Renal pelvis (tissue), 4 donors: ENCODE data around the gene SLC25A23. TPM values are rescaled to one million over a fixed set of nuclear protein-coding genes. Genes with fewer than 3 reads are reported as not detected.
"Not testable (repeated sequence)": the region's sequence is repeated elsewhere in the genome, so short reads cannot be mapped to it uniquely, and the experiment has no call there.

Experiments used
- DNase-seq: peaks from one replicate; pipeline ENCODE4 v3.0.0-alpha.2; 2013
- polyA plus RNA-seq, 3 donors: library from polyadenylated mRNA; unstranded; fragments of 120-200 nt; gene quantifications; one replicate each; pipeline ENCODE4 v1.2.1, GENCODE V29; 2013; ENCODE audit not compliant: insufficient read length in 3 of 3

Gene SLC25A23
- polyA plus RNA-seq, 3 donors, result 77.7 to 84.1 (median 80.4) TPM

DNA sequence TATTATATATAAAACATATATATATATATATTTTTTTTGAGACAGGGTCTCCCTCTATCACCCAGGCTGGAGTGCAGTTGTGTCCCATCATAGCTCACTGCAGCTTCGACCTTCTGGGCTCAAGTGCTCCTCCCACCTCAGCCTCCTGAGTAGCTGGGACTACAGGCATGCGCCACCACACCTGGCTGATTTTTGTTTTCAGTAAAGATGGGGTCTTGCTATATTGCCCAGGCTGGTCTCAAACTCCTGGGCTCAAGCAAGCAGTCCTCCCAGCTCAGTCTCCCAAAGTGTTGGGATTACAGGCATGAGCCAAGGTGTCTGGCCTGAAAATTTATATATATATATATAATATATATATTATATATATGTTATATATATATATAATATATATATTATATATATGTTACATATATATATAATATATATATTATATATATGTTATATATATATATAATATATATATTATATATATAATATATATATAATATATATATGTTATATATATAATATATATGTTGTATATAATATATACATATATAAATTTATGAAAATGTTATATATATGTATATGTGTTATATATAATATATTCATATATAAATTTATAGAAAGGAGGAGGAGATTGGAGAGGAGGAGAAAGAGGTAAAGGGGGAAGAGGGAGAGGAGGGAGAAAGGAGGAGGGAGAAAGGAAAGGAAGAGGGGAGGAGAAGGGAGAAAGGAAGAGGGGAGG, 30.7 kb downstream of the SLC25A23 start:
- not testable (repeated sequence) for DNase-seq

DNA sequence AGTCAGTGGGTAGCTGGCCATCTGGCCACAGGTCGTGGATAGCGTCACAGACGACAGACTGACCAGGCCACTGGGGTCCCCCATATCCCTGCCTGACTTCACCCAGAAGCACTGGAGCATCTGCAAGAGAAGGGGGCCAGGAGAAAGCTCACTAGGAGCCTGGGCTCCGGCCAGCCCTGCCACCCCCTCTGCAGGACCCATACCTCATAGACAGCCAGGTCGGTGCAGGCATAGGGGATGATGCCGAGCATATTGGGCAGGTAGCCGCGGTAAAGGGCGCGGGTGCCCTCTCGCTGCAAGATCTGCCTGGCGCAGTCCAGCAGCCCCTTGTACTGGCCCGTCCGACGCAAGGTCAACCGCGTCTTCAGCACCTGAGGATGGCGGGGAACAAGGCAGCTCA, 32.5 kb downstream of the SLC25A23 start:
- no peak for DNase-seq

DNA sequence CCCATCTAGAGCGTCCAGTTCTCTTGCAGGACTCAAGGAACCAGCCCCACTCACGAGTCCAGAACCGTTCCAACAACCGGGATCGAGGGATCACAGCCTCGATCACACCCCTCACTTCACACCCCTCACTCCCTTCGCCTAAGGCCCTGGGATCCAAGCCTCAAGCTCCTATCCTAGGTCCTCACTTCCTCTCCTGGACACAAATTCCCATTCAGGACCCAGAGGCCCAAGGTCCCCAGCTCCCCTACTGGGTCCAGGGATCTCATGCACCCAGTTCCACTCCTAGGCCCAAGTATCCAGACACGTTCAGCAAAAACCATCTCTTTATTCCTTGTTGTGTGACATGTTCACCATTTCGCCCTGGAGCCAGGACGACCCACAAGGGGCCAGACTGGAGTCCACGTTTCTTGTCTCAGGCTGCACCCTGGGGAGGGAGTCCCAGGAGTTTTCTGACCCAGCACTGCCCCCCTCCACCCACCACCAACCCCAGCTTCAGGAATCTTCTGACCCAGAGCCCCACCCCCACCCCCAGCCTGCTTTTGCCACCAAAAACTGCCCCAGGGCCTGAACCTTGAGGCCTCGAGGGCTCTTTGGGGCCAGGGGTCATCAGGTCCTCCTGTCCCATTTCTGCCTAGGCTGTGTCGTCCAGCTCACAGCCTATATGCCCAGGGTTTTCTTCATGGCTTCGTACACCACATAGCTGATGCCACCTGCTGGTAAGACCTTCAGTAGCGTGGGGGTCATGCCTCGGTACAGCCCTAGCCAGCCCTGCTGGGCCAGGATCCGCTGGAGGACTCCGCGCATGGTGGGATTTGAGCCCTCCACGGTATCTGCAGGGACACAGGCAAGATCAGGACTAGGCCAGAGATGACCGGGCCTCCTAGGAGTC, 33.6 kb downstream of the SLC25A23 start:
- no peak for DNase-seq

DNA sequence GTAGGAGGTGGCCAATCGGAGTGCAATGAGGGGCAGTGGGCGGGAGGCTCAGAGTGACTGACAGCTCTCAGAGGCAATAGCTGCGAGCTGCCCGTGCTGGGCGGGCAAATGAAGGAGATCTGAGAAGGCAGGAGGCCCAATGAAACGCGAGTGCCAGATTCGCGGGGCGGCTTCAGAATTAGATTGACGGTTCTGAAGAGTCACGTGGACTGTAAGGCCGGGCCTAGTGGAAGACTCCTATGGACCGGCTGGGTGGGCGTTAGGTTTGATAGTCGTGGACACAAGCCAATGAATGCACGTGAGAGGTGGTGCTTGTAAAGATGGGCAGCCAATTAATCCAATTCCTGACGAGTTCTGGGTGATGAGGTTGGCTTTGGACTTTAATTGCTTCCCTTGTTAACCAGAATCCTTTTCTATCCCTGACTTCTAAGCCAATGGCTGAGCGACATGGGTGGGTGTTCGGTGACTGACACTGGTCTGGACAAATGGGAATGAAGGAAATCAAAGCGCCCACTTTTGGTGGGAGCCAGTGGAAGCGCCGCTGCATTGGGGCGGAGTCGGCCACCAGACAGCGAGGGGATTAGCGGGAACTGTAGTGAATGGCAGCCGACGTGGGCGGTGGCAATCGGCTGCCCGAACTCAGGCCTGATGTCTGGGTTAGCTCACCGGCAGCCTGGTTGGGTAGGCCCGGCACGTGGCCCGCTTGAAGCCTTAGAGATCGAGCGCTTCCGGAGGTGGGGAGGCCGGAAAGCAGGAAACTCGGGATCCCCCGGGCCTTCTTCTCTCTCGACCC, 34.5 kb downstream of the SLC25A23 start:
- peak; percentile 100 for DNase-seq

DNA sequence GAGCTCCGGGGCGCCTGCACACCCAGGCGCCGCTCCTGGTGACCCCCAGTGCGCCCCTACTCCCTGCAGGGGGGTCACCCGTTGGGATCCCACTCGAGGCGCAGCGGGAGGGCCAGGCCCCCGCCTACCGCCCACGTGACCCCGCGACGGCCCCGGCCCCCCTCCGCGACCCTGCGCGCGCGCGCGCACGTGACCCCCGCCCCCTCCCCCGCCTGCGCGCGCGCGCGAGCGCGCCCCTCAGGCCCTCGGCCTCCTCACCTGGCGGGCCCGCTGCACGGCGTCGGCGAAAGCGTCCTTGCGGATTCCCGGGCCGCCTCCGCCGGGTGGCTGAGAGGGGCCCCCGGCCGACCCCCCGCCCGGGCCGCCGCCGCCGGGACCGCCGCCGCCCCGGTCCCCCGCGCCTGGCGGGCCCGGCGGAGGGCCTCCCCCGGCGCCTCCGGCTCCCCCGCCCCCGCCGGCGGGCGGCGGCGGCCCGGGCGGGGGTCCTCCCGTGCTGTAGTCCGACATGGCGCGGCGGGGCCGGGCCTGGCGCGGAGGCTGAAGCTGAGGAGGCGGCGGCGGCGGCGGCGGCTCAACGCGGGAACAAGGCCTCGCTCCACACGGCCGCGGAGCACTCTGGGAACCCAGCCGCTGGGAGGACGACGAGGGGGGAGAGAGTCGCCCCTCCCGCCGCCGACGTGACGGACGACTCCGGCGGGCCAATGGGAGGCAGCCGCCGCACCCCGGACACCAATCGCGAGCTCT, 35.2 kb downstream of the SLC25A23 start, which contains the start of gene KHSRP:
KHSRP (minus strand) TSS at position 617 of the 744 bp plus-strand sequence; CDS start at position 507, 110 bp downstream.
- DNase-seq, result no peak

DNA sequence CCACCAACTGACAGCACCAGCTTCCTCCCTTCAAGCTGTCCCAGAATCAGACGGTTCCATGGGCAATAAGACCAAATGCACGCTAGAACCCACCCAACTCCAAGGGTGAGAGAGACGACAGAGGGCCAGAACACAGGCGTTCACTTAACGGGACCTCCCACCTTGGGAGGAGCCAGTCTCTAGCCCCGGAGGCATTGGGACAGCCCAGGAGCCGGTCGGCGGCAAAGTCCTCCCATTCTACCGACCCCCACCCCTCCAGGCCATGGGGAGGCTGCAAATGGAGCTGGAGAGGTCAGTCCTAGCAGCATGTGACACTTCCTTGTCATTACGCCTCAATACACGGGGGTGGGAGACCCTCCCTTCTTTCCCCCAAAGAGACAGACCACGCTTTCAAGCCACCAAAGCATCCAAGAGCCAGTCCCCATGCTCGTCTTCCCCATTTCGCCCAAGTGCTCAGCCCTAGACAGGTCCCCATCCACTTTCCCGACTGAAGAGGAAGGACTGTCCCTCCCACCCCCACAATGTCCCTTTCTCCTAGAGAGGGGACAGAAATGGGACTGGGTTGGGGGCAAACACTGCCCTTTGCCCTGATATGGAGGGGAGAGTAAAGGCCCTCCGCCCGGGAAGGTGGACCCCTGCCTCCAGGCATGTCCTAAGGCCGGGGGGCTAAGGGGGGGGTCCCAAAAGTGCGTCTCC, 35.9 kb downstream of the SLC25A23 start:
- no peak for DNase-seq

DNA sequence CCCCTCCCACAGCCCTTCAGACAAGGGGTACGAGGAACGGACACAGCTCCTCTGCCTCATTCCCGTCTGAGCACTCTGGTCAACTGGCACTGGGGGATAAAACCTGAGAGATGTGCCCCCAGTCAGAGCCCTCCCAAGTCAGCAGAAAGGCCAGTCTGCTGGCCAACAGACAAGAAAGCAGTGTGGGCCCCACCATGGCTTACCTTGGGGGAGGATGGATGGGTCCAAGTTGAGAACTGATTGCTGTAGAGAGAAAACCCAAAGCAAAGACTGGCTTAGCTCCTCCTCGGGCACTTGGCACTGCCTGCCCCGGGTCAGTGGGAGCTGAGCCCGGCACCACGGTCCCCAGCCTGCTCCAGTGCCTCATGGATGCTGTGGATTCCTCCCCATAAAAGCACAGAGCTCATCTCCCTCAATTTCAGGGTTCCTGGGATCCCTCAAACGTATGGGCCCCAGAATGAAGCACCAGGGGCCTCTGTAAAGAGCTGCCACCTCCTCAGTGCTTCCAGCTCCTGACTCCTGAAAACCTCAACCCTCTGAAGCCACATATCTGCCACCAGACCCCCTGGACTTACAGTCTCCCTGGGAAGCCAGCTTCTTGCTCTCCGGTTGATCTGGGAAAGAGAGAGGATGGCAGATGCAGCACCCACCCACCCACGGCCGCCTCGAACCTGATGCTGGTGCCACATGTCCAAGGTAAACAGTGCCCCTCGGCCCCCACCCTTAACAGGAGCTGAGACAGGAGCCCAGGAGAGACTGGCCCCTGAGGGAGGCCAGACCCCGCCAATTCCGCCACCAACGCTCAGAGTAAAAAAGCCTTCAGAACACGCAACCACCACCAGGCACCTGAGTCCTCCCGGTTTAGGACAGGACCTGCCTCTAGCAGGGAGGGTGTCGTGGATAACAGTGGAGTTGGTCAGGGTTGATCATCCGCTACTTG, 38.2 kb downstream of the SLC25A23 start:
- DNase-seq, result no peak

DNA sequence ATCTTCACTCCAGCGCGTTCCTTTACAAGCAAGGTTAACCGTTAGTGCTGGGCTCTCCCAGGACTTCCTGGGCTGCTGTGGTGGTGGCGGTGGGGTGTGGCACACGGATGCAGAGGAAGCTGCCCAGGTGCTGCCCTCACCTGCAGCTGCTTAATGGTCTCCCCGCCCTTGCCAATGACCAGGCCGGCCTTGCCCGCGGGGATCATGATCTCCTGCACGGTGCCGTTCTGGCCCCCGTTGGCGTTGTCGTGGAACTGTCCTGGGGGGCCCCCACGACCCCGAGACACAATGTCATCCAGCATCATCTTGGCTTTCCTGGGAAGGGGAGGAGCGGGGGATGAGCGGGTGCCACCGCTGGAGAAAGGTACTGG, 41.0 kb downstream of the SLC25A23 start:
- DNase-seq, result no peak

DNA sequence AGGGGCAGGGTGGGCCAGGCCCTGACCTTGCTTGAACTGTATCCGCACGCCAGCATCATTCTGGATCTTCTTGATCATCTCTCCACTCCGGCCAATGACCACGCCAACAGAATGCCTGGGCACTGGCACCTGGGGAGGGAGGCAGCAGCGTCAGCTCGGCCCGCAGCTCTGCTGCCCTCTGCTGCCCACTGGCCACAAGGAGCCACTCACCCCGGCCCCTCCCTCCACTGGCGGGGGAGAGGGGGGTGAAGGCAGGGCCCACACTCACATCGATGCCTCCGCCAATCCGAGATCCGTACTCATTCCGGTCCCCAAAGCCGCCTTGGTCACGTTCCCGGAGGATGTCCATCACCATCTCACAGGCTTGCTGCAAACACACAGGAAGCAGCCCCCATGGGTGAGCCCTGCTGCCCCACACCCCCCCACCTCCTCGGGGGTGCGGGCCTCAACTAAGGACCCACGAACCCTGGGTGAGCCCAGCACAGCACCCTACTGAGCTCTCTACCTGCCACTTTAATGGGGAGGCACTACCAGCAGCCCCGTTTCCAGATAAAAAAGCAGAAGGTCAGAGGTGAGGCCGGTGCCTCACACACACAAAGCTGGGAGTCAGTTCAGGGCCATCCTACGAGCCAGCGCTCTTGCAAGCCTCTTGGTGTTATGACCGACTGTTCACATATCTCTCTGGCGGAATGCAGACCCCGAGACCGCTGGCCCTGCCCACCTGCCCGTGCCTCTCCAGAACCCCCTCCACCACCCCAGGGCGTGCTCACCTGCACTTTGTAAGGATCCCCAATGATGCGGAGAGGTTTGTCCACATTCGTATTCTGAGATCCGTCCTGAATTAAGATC, 41.7 kb downstream of the SLC25A23 start:
- no peak for DNase-seq

DNA sequence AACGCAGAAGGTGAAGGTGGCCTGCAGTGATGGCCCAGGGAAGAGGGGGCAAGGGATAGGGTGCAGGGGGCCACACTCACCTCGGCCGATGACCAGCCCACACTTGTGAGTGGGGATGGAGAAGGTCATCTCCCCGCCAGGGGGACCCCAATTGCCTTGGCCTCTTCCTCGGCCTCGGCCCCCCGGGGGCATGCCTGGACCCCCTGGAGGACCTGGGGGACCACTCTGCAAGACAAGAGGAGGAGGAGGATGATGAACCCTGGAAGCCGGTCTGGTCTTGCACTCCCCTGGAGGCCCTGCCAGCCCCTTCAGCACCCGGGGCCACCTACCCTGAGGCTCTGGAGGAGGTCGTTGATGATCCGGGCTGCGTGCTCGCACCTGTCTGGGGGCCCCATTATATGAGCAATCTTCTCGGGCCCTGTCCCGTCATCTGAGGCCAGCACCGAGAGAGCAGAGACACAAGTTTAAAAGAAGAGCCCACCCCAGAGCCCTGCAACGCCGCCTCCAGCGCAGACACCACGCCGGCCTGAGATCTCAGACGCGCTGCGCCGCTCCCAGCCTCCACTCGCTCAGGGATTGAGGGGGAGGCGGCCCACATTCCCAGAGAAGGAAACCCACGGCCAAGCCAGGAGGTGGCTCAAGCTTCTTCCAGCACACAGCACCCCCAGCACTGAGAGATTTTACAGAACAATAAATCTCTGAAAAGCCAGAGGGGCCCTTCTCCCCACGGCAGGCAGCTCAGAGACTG, 42.8 kb downstream of the SLC25A23 start:
- DNase-seq, result no peak

DNA sequence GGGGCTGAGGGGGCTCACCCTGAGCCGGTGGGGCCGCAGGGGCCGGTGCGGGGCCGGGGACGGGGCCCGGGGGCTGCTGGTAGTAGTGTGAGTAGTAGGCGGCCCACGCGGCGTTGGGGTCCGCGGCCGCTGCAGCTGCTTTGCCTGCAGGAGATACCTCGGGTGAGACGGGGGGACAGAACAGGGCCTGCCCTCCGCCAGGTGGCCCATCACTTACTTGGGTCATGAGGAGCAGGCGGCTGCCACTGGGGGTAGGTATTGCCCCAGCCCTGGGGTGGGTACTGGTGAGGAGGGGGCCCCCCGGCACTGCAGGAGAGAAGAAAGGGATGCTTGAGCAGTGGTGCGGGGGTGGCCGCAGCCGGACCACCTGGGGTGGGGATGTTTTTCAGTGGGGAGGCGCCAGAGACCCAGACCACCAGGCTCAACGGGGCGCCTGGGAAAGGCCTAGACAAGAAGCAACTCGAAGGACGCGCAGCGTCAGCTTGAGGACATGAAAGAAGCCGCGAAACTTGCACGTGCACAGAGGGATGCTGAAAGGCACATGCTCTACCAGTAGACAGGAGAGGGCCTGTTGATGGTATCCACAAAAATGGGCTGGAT, 43.9 kb downstream of the SLC25A23 start:
- DNase-seq, result no peak

DNA sequence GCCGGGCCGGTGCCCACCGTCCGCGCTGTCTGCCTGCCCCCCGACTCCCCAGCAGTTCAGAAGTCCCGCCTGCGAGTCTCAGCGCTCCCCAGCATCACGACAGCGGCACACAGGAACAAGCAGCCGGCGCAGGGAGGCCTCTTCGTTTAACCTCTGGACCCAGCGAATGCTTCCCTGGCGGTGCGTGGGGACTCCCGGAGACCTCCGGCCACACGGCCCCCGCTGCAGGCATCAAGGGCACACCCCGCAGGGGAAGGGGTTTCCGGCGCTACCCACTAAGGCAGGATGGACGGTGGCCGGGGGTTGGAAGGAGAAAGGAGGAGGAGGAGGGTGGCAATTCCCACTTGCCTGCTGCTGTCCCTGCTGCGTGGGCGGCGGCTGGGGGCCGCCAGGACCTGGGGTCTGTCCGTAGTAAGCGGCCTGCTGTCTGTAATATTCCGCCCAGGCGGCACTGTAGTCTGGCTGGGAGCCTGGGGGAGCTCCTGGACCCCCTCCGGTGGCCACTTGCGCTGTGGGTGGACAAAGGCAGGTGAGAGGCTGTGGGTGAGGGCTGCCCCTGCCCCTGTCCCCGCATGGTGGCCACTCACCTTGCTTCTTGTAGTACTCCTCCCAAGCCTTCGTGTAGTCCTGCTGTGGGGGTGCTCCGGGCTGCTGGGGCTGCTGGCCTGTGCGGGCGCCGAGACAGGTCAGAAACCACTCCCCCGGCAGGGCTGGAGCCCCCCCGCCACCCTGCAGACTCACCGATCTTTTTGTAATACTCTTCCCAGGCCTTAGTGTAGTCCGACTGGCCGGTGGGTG, 44.6 kb downstream of the SLC25A23 start:
- no peak for DNase-seq

DNA sequence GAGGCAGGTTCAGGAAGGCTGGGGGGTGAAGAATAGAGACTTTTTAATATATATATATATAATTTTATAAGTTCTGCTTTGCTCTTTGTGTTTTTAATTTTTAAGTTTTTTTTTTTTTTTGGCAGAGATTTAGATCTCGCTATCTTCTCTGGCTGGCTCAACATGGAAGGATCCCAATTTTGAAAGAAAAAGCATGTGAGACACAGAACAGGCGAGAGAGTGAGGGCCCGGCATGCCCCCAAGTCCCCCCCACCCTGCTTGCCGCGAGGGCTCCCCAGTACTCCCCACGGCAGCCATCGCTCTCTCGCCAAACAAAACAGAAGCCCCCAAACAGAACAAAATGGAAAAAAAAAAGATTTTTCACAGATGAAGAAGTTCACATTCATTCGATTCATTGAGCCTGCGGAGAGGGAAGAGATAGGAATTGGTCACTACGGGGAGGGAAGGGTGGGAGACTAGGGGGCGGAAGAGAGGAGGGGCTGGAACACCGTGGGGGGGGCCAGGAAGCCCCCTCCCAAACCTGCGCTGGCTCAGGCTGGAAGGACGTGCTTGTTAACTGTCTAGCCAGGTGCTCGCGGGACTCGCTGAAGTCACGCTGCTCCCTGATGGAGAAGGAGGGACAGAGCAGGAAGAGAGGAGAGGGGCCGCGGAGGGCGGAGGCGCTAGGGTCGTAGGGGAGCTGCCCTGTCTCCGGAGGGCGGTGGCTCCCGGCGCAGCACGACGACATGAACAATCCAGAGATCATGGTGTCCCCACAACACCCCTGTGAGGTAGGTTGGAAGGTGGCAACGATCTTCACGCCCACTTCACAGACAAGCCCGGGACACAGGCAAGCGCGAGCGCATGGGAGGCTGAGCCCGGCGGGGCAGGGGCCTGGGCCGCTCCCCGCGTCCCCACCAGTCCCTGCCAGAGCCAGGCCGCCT, 45.6 kb downstream of the SLC25A23 start:
- no peak for DNase-seq

DNA sequence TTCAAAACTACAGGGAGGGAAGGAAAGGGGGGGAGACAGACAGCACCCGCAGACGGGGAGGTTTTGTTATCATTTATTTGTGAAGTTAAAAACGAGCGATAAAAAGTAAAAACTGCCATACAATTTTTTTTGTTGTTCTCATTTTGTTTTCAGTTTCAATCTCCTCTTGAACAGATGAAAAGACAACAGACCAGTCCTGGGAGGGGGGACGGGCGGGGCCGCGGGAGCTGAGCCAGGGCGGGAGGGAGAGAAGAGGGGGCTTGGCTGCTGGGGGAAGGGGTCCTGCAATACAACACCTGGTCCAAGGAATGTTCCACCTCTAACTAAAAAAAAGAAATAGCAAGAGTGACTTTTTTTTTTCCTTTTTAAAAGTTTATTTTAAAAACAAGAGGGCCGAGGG, 46.3 kb downstream of the SLC25A23 start:
- no peak for DNase-seq

DNA sequence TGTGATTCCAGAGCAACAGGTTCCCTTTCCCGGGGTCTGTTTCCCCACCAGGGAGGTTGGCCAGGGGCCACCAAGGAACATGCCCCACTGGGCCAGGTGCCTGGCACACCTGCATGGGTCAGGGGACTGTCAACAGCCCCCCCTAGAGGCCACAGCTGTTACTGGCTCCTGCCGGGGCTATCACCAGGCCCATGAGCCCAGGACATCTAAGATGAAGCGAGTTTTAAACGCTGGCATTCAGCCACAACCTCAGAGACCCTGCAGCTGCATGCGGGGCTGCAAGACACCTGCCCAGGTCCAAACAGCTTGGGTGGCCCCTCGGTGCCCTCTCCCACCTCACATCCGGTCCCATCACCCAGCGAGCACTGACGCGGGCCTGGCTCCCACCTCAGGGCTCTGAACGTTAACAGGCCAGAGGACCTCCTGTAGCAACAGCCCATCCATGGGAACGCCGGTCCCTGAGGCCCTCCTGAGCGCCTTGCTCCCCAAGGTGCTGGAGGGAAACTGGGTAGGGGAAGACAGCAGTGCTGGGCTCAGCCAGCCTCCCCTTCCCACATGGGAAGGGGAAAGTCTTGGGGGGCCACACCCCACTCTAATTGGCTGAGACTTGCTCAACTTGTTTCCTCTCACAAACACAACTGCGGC, 47.0 kb downstream of the SLC25A23 start:
- DNase-seq, result no peak
